GM12878 (cell line): Measurements from ENCODE around the gene SIMC1.

Experiments
- GABPA ChIP-seq: IDR thresholded peaks from 2 replicates; pipeline ENCODE4 v1.6.1; 2014; ENCODE audit warnings: antibody characterized with exemption, low read depth, mild to moderate bottlenecking, inconsistent platforms
- JUNB ChIP-seq: IDR thresholded peaks from 2 replicates; pipeline ENCODE4 v1.6.1; 2016; ENCODE audit warnings: antibody characterized with exemption, mild to moderate bottlenecking
- JUND ChIP-seq: IDR thresholded peaks from 2 replicates; pipeline ENCODE4 v1.6.1; 2012; ENCODE audit warnings: low read depth, mild to moderate bottlenecking, low read length, improper control_type of control experiment, moderate library complexity
- KDM1A ChIP-seq: fragments of 200-600 bp; sonication (generic); IDR thresholded peaks from 2 replicates; pipeline ENCODE4 v1.6.1; 2016; ENCODE audit warnings: borderline replicate concordance
- POLR2A ChIP-seq: IDR thresholded peaks from 2 replicates; pipeline ENCODE4 v1.6.1; 2011; ENCODE audit warnings: low read depth, mild to moderate bottlenecking, low read length
- RAD21 ChIP-seq: IDR thresholded peaks from 2 replicates; pipeline ENCODE4 v1.6.1; 2011; ENCODE audit warnings: mild to moderate bottlenecking, low read depth, low read length, moderate library complexity; ENCODE audit not compliant: insufficient read depth
- RFX5 ChIP-seq: IDR thresholded peaks from 2 replicates; pipeline ENCODE4 v1.6.1; 2011; ENCODE audit warnings: low read depth, low read length, improper control_type of control experiment
- SMC3 ChIP-seq: IDR thresholded peaks from 2 replicates; pipeline ENCODE4 v1.6.1; 2011; ENCODE audit warnings: low read length, improper control_type of control experiment, borderline replicate concordance
- USF2 ChIP-seq: IDR thresholded peaks from 2 replicates; pipeline ENCODE4 v1.6.1; 2011; ENCODE audit warnings: low read depth, low read length, improper control_type of control experiment, borderline replicate concordance
- ZNF274 ChIP-seq: IDR thresholded peaks from one replicate; pipeline ENCODE4 v1.8.0; 2011; ENCODE audit not compliant: insufficient read length, insufficient read depth
- TF ChIP-seq, protein P1 (sequence below): fragments of 150-350 bp; IDR thresholded peaks from 2 replicates; pipeline ENCODE4 v1.6.1; 2016; ENCODE audit warnings: low read depth, low read length
- TF ChIP-seq, protein P2 (sequence below): IDR thresholded peaks from 2 replicates; pipeline ENCODE4 v1.6.1; 2012; ENCODE audit warnings: mild to moderate bottlenecking, low read depth, low read length
- TF ChIP-seq, protein P3 (sequence below), 3 experiments: IDR thresholded peaks in 2 of 3; conservative IDR thresholded peaks in 1 of 3; 2 replicates each; pipeline ENCODE4 v1.5.1; 2011; ENCODE audit warnings: low read depth in 3 of 3, low read length in 3 of 3, mild to moderate bottlenecking in 3 of 3, control low read depth in 2 of 3, moderate library complexity in 2 of 3, inconsistent platforms in 1 of 3, mixed read lengths in 1 of 3; ENCODE audit not compliant: control insufficient read depth in 2 of 3, insufficient read depth in 1 of 3; ENCODE audit errors: extremely low read depth in 1 of 3

DNA sequence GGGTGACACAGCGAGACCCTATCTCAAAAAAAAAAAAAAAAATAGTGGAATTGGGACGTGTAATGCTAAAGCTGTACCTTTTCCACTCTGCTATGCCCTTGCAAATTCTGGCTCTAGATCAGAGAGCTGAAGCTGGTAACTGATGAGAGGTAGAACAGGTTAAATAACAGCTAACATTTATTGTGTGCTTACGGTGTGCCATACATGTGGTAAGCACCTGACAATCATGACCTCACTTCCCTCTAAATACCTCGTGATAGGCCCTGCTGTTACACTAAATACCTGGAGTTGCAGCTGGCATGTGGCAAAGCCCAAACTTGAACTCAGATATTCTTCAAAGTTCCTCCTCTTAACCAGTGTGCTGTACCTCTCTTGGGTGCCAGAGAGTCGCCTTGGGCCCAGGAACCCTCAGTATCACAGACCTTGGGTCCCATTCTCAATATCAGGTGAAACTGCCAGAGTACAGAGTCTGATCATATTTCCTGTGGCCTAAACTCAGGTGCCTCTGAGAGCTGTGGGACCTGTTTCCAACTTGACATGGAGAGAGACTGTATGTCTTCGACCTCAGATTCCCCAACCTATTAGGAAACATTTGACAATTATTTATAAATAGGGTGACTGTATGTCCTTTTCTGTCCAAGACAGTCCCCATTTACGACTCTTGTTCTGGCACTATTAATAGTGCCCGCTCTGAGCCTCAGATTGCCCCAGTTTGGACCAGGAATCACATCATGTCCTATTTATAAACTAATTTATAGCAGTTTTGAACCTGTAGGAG lies 131.9 kb downstream of the SIMC1 start:
- no peak for TF ChIP-seq POLR2A
- TF ChIP-seq USF2, result no peak
- no peak for TF ChIP-seq JUNB
- no peak for TF ChIP-seq RFX5
- no peak for TF ChIP-seq SMC3
- TF ChIP-seq KDM1A, result no peak
- no peak for TF ChIP-seq JUND
- TF ChIP-seq RAD21, result no peak
- TF ChIP-seq, protein P1, sequence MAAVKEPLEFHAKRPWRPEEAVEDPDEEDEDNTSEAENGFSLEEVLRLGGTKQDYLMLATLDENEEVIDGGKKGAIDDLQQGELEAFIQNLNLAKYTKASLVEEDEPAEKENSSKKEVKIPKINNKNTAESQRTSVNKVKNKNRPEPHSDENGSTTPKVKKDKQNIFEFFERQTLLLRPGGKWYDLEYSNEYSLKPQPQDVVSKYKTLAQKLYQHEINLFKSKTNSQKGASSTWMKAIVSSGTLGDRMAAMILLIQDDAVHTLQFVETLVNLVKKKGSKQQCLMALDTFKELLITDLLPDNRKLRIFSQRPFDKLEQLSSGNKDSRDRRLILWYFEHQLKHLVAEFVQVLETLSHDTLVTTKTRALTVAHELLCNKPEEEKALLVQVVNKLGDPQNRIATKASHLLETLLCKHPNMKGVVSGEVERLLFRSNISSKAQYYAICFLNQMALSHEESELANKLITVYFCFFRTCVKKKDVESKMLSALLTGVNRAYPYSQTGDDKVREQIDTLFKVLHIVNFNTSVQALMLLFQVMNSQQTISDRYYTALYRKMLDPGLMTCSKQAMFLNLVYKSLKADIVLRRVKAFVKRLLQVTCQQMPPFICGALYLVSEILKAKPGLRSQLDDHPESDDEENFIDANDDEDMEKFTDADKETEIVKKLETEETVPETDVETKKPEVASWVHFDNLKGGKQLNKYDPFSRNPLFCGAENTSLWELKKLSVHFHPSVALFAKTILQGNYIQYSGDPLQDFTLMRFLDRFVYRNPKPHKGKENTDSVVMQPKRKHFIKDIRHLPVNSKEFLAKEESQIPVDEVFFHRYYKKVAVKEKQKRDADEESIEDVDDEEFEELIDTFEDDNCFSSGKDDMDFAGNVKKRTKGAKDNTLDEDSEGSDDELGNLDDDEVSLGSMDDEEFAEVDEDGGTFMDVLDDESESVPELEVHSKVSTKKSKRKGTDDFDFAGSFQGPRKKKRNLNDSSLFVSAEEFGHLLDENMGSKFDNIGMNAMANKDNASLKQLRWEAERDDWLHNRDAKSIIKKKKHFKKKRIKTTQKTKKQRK, result no peak
- TF ChIP-seq GABPA, result no peak
- TF ChIP-seq, protein P2, sequence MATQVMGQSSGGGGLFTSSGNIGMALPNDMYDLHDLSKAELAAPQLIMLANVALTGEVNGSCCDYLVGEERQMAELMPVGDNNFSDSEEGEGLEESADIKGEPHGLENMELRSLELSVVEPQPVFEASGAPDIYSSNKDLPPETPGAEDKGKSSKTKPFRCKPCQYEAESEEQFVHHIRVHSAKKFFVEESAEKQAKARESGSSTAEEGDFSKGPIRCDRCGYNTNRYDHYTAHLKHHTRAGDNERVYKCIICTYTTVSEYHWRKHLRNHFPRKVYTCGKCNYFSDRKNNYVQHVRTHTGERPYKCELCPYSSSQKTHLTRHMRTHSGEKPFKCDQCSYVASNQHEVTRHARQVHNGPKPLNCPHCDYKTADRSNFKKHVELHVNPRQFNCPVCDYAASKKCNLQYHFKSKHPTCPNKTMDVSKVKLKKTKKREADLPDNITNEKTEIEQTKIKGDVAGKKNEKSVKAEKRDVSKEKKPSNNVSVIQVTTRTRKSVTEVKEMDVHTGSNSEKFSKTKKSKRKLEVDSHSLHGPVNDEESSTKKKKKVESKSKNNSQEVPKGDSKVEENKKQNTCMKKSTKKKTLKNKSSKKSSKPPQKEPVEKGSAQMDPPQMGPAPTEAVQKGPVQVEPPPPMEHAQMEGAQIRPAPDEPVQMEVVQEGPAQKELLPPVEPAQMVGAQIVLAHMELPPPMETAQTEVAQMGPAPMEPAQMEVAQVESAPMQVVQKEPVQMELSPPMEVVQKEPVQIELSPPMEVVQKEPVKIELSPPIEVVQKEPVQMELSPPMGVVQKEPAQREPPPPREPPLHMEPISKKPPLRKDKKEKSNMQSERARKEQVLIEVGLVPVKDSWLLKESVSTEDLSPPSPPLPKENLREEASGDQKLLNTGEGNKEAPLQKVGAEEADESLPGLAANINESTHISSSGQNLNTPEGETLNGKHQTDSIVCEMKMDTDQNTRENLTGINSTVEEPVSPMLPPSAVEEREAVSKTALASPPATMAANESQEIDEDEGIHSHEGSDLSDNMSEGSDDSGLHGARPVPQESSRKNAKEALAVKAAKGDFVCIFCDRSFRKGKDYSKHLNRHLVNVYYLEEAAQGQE, result no peak
- TF ChIP-seq, protein P3, sequence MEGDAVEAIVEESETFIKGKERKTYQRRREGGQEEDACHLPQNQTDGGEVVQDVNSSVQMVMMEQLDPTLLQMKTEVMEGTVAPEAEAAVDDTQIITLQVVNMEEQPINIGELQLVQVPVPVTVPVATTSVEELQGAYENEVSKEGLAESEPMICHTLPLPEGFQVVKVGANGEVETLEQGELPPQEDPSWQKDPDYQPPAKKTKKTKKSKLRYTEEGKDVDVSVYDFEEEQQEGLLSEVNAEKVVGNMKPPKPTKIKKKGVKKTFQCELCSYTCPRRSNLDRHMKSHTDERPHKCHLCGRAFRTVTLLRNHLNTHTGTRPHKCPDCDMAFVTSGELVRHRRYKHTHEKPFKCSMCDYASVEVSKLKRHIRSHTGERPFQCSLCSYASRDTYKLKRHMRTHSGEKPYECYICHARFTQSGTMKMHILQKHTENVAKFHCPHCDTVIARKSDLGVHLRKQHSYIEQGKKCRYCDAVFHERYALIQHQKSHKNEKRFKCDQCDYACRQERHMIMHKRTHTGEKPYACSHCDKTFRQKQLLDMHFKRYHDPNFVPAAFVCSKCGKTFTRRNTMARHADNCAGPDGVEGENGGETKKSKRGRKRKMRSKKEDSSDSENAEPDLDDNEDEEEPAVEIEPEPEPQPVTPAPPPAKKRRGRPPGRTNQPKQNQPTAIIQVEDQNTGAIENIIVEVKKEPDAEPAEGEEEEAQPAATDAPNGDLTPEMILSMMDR (IDR thresholded peaks at IDR 0.05 in 2 of 3, conservative IDR thresholded peaks at IDR 0.05 in 1 of 3; ENCODE audit: control insufficient read depth in 2 of 3, extremely low read depth in 1 of 3, insufficient read depth in 1 of 3, low read depth in 3 of 3, low read length in 3 of 3), result no peak
- TF ChIP-seq ZNF274, result no peak
